GM12878 (cell line): ENCODE measurements around the gene PAPPA. TPM values are rescaled to one million over a fixed set of nuclear protein-coding genes. Genes with fewer than 3 reads are reported as not detected.

Experiments
- ATAC-seq: fragments of 200-7000 bp; cut with Tn5 transposase; 3 replicates; pipeline ENCODE4 v1.9.1; 2020; ENCODE audit warnings: mild to moderate bottlenecking, moderate library complexity
- BruUV-seq: library from RNA; stranded (reverse); fragments of 400-500 nt; replicated peaks from 2 replicates; lab custom pipeline; 2021; lab: Mats Ljungman, UMichigan
- CTCF ChIA-PET: fragments of 300-600 bp; sonication (Branson Sonifier 250); formaldehyde crosslinking; extraction: SDS; loops from one replicate; lab custom pipeline; 2021; ENCODE audit warnings: inconsistent platforms; lab: Yijun Ruan, JAX
- POLR2A ChIA-PET: fragments of 350-600 bp; formaldehyde crosslinking; extraction: SDS; loops from one replicate; lab custom pipeline; 2021; ENCODE audit warnings: inconsistent platforms; lab: Charles Lee
- RAD21 ChIA-PET: fragments of 300-600 bp; sonication (Branson Sonifier 250); formaldehyde crosslinking; loops from one replicate; lab custom pipeline; 2023; ENCODE audit warnings: antibody characterized with exemption; ENCODE audit not compliant: unreplicated experiment; lab: Charles Lee
- SMC1A ChIA-PET: fragments of 300-600 bp; sonication (Branson Sonifier 250); formaldehyde crosslinking; loops from one replicate; lab custom pipeline; 2023; ENCODE audit not compliant: unreplicated experiment, uncharacterized antibody; lab: Charles Lee
- DNase-seq: peaks from one replicate; pipeline ENCODE4 v3.0.0-alpha.2; 2011; ENCODE audit warnings: low read depth, low spot score
- FAIRE-seq: peaks from 3 replicates; lab custom pipeline; 2011; peaks lifted over from hg19 to GRCh38; lab: Jason Lieb, UNC
- H2AFZ ChIP-seq: 2 replicates; pipeline ENCODE4 v1.6.0; 2011; ENCODE audit warnings: low read depth, low read length, control low read depth; ENCODE audit not compliant: control insufficient read depth
- H3K27ac ChIP-seq: 2 replicates; pipeline ENCODE4 v1.5.1; 2011; ENCODE audit warnings: control low read depth; ENCODE audit not compliant: control insufficient read depth, insufficient read depth
- H3K27me3 ChIP-seq, 2 experiments: replicated peaks in 1 of 2; 2 replicates each; pipeline versions ENCODE4 v1.6.0 to v1.6.1; 2011; ENCODE audit warnings: low read length in 1 of 2; ENCODE audit not compliant: control insufficient read depth in 2 of 2, insufficient read depth in 2 of 2
- H3K36me3 ChIP-seq, 2 experiments: 2 replicates each; pipeline ENCODE4 v1.5.1; 2011; ENCODE audit warnings: low read length in 1 of 2; ENCODE audit not compliant: control insufficient read depth in 2 of 2, insufficient read depth in 2 of 2
- H3K4me1 ChIP-seq: 2 replicates; pipeline ENCODE4 v1.6.1; 2011; ENCODE audit warnings: mild to moderate bottlenecking, low read length, moderate library complexity, mixed read lengths; ENCODE audit not compliant: control insufficient read depth, insufficient read depth
- H3K4me2 ChIP-seq: 2 replicates; pipeline ENCODE4 v1.6.0; 2011; ENCODE audit warnings: control low read depth; ENCODE audit not compliant: control insufficient read depth, insufficient read depth
- H3K4me3 ChIP-seq: fragments of 200-600 bp; sonication (generic); 2 replicates; pipeline ENCODE4 v1.5.1; 2016
- H3K79me2 ChIP-seq: 2 replicates; pipeline ENCODE4 v1.6.0; 2011; ENCODE audit warnings: low read length; ENCODE audit not compliant: control insufficient read depth, insufficient read depth
- H3K9ac ChIP-seq: 2 replicates; pipeline ENCODE4 v1.8.0; 2011; ENCODE audit warnings: low read length, control low read depth, mixed read lengths; ENCODE audit not compliant: control insufficient read depth, insufficient read depth
- H3K9me3 ChIP-seq: replicated peaks from 3 replicates; pipeline ENCODE4 v1.5.1; 2011; ENCODE audit warnings: mild to moderate bottlenecking, low read length; ENCODE audit not compliant: control insufficient read depth, insufficient read depth
- H4K20me1 ChIP-seq: 2 replicates; pipeline ENCODE4 v1.6.0; 2011; ENCODE audit not compliant: control insufficient read depth, insufficient read depth
- BACH1 ChIP-seq: fragments of 450-650 bp; IDR thresholded peaks from 2 replicates; pipeline ENCODE4 v1.6.1; 2017; ENCODE audit warnings: mild to moderate bottlenecking, borderline replicate concordance
- ETV6 ChIP-seq, 2 experiments: fragments of 450-650 bp in 1 of 2; IDR thresholded peaks in 1 of 2; conservative IDR thresholded peaks in 1 of 2; 2 replicates each; pipeline ENCODE4 v1.6.1; 2014; ENCODE audit warnings: antibody characterized with exemption in 1 of 2, borderline replicate concordance in 1 of 2, low read depth in 1 of 2, mild to moderate bottlenecking in 1 of 2, moderate library complexity in 1 of 2
- HCFC1 ChIP-seq: fragments of 150-350 bp; IDR thresholded peaks from 2 replicates; pipeline ENCODE4 v1.6.1; 2014; ENCODE audit warnings: low read length
- HDGF ChIP-seq: fragments of 450-650 bp; IDR thresholded peaks from 2 replicates; pipeline ENCODE4 v1.6.1; 2016; ENCODE audit warnings: antibody characterized with exemption
- KAT2A ChIP-seq: conservative IDR thresholded peaks from 2 replicates; pipeline ENCODE4 v1.6.1; 2011; ENCODE audit warnings: low read depth, low read length; ENCODE audit not compliant: control insufficient read depth
- KDM1A ChIP-seq: fragments of 200-600 bp; sonication (generic); IDR thresholded peaks from 2 replicates; pipeline ENCODE4 v1.6.1; 2016; ENCODE audit warnings: borderline replicate concordance
- NR2F1 ChIP-seq: fragments of 450-650 bp; conservative IDR thresholded peaks from 2 replicates; pipeline ENCODE4 v1.6.1; 2017; ENCODE audit warnings: mild to moderate bottlenecking
- NRF1 ChIP-seq: conservative IDR thresholded peaks from 2 replicates; pipeline ENCODE4 v1.6.1; 2011; ENCODE audit warnings: mild to moderate bottlenecking, low read depth, low read length, improper control_type of control experiment
- RAD51 ChIP-seq: fragments of 450-650 bp; IDR thresholded peaks from 2 replicates; pipeline ENCODE4 v1.6.1; 2016; ENCODE audit warnings: moderate library complexity, mild to moderate bottlenecking, inconsistent platforms
- RELA ChIP-seq: fragments of 450-650 bp; IDR thresholded peaks from 2 replicates; pipeline ENCODE4 v1.8.0; 2014; ENCODE audit warnings: borderline replicate concordance; ENCODE audit not compliant: partially characterized antibody
- SREBF2 ChIP-seq: IDR thresholded peaks from 2 replicates; pipeline ENCODE4 v1.6.1; 2012; ENCODE audit warnings: mild to moderate bottlenecking, low read length
- STAT3 ChIP-seq: IDR thresholded peaks from 2 replicates; pipeline ENCODE4 v1.6.1; 2011; ENCODE audit warnings: low read depth, low read length, improper control_type of control experiment
- USF2 ChIP-seq: IDR thresholded peaks from 2 replicates; pipeline ENCODE4 v1.6.1; 2011; ENCODE audit warnings: low read depth, low read length, improper control_type of control experiment, borderline replicate concordance
- ZBTB33 ChIP-seq: fragments of 450-650 bp; IDR thresholded peaks from 2 replicates; pipeline ENCODE4 v1.6.1; 2017; ENCODE audit warnings: mild to moderate bottlenecking
- in situ Hi-C: fragments of 300-500 bp; cut with MboI; formaldehyde crosslinking; loops from 9 replicates; pipeline ENCODE4 v1.14.3; 2018; ENCODE audit warnings: mixed read lengths
- intact Hi-C: fragments of 100-400 bp; cut with micrococcal nuclease; formaldehyde crosslinking; loops from one replicate; pipeline ENCODE4 v1.14.2; 2022; ENCODE audit not compliant: unreplicated experiment
- polyA plus RNA-seq, 11 experiments: library from polyadenylated mRNA; depleted of rRNA in 4 of 11; unstranded in 6 of 11; stranded (reverse) in 5 of 11; fragments of >200 nt; fragmentation: Nextera tagmentation in 4 of 11; fragmentation: Illumina TruSeq in 1 of 11; extraction: Ambion mirVana in 4 of 11; extraction: Trizol in 1 of 11; gene quantifications; 1 replicate in 1 of 11; 2 replicates in 10 of 11; pipeline versions ENCODE4 v1.2.1 to v1.2.3, GENCODE V29; 2011 to 2016; ENCODE audit warnings: inconsistent platforms in 2 of 11, missing spikeins in 2 of 11, low read depth in 1 of 11
- total RNA-seq, 4 experiments: library from RNA; depleted of rRNA in 3 of 4; stranded (reverse); fragments of >200 nt in 3 of 4; fragmentation: Illumina TruSeq in 1 of 4; extraction: Trizol in 1 of 4; gene quantifications; 2 replicates each; pipeline versions ENCODE4 v1.2.1 to v1.2.3, GENCODE V29; 2013 to 2021
- TF ChIP-seq, protein P1 (sequence below): fragments of 450-650 bp; IDR thresholded peaks from 2 replicates; pipeline ENCODE4 v1.6.1; 2017; ENCODE audit warnings: mild to moderate bottlenecking, moderate library complexity

PAPPA gene
- total and polyA plus RNA-seq, 10 of the 15 experiments (the other 5 are each of a cell fraction or from before 2014, with no cell fraction given): under 0.01 to 0.19 (median 0.02) TPM; not detected in 4

DNA sequence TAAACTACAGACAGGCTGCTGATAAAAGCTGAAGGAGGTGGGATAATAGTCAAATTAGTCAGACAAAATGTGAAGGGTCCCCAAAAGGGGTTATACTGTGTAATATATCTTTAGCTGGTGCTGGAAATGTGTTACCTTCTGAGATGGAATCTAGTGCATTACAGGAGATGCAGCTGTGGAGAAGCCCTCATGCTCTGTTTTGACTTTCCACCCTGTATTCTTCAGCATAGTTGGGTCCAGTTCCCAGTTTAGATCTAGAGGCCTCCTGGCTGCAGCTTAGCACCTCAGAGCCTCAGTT, 122.6 kb downstream of the PAPPA start:
- Histone ChIP-seq H3K36me3 (no peaks in the 10 kb centered on the region), H3K9me3 (no peaks in the 10 kb centered on the region), H3K27me3 (no peaks in the 10 kb centered on the region; a peak in 2 of 4 replicates), H3K4me1 (no peaks in the 10 kb centered on the region), H3K27ac (no peak overlapping the region), H4K20me1 (no peaks in the 10 kb centered on the region), H3K9ac (no peak overlapping the region), H3K79me2 (no peaks in the 10 kb centered on the region), H3K4me2 (no peak overlapping the region), H2AFZ (no peak overlapping the region), H3K4me3 (no peak overlapping the region)
- in situ Hi-C loops (no loop called here), intact Hi-C loops (no loop called here)
- FAIRE-seq (no peak), DNase-seq (no peak), ATAC-seq (no peak)
- POLR2A ChIA-PET: no interaction called here
- CTCF ChIA-PET: no interaction called here
- BruUV-seq: no TSS peak
- SMC1A ChIA-PET: no interaction called here
- RAD21 ChIA-PET: no interaction called here
- TF ChIP-seq STAT3 (no peak), ZBTB33 (no peak), NRF1 (no peak), RELA (no peak), NR2F1 (no peak), HDGF (no peak), ETV6 (conservative IDR thresholded peaks at IDR 0.05 in 1 of 2, IDR thresholded peaks at IDR 0.05 in 1 of 2; ENCODE audit: borderline replicate concordance in 1 of 2, low read depth in 1 of 2) (no peak), HCFC1 (no peak), KDM1A (no peak), BACH1 (no peak), KAT2A (no peak), RAD51 (no peak), SREBF2 (no peak), USF2 (no peak)
- TF ChIP-seq, protein P1, sequence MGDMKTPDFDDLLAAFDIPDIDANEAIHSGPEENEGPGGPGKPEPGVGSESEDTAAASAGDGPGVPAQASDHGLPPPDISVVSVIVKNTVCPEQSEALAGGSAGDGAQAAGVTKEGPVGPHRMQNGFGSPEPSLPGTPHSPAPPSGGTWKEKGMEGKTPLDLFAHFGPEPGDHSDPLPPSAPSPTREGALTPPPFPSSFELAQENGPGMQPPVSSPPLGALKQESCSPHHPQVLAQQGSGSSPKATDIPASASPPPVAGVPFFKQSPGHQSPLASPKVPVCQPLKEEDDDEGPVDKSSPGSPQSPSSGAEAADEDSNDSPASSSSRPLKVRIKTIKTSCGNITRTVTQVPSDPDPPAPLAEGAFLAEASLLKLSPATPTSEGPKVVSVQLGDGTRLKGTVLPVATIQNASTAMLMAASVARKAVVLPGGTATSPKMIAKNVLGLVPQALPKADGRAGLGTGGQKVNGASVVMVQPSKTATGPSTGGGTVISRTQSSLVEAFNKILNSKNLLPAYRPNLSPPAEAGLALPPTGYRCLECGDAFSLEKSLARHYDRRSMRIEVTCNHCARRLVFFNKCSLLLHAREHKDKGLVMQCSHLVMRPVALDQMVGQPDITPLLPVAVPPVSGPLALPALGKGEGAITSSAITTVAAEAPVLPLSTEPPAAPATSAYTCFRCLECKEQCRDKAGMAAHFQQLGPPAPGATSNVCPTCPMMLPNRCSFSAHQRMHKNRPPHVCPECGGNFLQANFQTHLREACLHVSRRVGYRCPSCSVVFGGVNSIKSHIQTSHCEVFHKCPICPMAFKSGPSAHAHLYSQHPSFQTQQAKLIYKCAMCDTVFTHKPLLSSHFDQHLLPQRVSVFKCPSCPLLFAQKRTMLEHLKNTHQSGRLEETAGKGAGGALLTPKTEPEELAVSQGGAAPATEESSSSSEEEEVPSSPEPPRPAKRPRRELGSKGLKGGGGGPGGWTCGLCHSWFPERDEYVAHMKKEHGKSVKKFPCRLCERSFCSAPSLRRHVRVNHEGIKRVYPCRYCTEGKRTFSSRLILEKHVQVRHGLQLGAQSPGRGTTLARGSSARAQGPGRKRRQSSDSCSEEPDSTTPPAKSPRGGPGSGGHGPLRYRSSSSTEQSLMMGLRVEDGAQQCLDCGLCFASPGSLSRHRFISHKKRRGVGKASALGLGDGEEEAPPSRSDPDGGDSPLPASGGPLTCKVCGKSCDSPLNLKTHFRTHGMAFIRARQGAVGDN: no peak
